ENCODE data around the gene MMP14.
"Not testable (repeated sequence)": the region's sequence is repeated elsewhere in the genome, so short reads cannot be mapped to it uniquely, and the experiment has no call there.

MMP14 gene

GRCh38 chr14:22860377-22860776 is 24.0 kb downstream of the MMP14 start:
- DNase-seq (ENCODE audit: low spot score), result not testable (repeated sequence)

GRCh38 chr14:22861651-22862050 is 25.3 kb downstream of the MMP14 start:
- DNase-seq (ENCODE audit: low spot score), result no peak

GRCh38 chr14:22864979-22865378 is 28.6 kb downstream of the MMP14 start:
- DNase-seq (ENCODE audit: low spot score), result no peak

- no peak for DNase-seq (ENCODE audit: low spot score)
Observed at GRCh38 chr14:22865424-22866405, 29.3 kb downstream of the MMP14 start.

DNA sequence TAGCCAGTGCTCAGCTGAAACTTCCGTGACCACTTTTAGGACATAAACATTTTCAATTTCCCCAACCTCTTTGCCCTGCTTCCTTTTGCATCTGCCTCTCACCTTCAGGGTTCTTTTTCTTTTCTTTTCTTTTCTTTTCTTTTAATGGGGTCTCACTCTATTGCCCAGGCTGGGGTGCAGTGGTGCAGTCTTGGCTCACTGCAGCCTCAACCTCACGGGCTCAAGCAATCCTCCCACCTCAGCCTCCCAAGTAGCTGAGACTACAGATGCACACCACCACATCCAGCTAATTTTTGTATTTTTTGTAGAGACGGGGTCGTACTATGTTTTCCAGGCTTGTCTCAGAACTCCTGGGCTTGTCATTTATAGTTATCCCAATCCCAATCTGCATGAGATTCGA is 30.5 kb downstream of the MMP14 start:
- no peak for DNase-seq (ENCODE audit: low spot score)

DNA sequence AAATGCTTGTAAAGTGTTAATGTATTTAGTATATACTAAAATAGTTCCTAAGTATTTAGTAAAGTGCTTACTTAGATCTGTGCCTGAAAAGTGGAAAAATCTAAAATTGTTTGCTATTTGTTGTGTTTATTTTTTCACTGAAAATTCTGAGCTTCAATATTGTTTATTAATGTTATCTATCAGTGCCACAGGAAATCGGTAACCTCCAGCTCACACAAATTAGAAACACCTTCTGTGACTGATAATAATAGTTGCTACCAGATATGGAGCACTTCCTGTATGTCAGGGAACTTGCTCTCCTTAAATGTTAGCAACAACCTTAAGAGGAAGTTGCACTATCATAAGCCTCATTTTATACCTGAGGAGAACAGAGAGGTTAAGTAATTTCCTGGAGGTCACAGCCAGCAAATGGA is 34.4 kb downstream of the MMP14 start:
- DNase-seq (ENCODE audit: low spot score), result no peak

DNA sequence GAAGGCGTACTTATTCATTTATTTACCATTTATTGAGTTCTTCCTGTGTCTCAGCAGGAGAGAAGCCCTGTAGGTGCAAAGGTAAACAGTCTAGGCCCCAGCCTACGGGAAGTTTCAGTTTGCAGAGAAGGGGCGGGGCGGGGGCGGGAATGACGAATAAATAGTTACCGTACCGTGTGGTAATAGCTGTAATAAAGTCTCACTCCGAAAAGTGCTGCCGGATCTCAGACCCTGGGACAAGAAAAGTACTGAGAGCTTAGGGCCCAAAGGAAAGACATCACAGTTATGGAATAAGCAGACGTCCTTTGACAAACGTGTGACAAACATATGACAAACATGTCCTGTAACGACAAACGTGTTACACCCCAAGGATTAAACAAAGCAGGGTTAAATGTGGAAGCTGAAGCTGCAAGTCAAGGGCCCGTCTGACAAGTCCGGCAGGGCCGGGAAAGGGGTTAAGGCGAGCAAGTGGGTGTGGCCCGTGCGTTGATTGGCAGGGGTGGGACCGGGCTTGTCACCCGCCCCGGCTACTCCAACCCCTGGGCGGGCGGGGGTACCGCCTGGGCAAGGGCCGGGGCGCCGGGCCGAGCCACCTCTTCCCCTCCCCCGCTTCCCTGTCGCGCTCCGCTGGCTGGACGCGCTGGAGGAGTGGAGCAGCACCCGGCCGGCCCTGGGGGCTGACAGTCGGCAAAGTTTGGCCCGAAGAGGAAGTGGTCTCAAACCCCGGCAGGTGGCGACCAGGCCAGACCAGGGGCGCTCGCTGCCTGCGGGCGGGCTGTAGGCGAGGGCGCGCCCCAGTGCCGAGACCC is 35.0 kb downstream of the MMP14 start, which contains the start of gene LRP10:
LRP10 (plus strand) TSS at position 517 of the 809 bp plus-strand sequence. CDS start 564 bp downstream, outside the sequence.
- peak; percentile 73 for DNase-seq (ENCODE audit: low spot score)

DNA sequence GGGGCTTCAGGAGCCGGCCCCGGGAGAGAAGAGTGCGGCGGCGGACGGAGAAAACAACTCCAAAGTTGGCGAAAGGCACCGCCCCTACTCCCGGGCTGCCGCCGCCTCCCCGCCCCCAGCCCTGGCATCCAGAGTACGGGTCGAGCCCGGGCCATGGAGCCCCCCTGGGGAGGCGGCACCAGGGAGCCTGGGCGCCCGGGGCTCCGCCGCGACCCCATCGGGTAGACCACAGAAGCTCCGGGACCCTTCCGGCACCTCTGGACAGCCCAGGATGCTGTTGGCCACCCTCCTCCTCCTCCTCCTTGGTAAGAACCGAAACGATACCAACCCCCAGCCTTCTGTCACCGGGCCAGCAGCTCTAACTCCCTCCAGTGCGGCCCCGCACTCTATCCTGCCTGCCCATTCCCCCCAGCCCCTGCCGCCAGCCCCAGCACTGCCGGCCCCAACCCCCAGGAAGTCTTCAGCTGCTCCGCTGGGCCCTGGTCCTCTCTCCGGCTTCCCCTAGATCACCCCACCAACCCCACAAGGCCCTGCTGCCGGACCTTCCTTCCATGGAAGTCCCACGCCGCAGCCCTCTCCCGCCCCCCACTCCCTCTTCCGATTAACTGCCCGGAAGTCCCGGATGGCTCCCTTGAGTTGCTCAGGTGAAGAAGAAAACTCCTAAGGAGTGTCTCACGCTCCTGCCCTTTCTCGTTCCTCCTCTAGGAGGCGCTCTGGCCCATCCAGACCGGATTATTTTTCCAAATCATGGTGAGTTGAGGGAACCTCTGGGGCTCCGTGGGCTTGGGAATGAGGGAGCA is 35.8 kb downstream of the MMP14 start:
- DNase-seq (ENCODE audit: low spot score), result peak; percentile 78

DNA sequence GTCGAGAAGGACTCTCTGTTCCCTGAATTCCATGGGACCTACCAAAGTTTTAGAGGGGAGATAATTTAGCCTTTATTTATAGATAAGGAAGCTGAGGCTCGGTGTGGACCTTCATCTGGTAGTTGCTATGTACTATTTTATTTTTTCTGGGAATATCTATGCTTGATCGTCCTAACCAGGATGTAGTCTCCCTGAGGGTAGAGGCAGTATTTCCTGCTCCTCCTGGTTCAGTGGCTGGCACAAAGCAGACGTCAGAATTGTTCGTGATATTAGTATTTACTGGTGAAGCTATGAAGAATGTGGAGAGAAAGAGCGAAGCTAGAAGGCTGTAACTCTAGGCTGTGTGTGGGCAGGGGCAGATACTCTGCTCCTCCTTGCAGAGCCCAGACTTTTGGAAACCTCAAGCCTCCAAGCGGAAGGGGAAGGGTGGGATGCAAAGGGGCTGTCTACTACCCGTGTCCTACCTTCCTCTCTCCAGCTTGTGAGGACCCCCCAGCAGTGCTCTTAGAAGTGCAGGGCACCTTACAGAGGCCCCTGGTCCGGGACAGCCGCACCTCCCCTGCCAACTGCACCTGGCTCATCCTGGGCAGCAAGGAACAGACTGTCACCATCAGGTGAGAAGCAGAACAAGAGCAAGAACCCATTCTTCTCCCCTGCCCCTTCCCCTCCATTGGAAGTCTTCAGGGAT is 36.6 kb downstream of the MMP14 start:
- DNase-seq (ENCODE audit: low spot score), result no peak

- no peak for DNase-seq (ENCODE audit: low spot score)
Observed at GRCh38 chr14:22875003-22875747, 38.8 kb downstream of the MMP14 start.

GRCh38 chr14:22875748-22876319 is 39.4 kb downstream of the MMP14 start:
- no peak for DNase-seq (ENCODE audit: low spot score)

DNA sequence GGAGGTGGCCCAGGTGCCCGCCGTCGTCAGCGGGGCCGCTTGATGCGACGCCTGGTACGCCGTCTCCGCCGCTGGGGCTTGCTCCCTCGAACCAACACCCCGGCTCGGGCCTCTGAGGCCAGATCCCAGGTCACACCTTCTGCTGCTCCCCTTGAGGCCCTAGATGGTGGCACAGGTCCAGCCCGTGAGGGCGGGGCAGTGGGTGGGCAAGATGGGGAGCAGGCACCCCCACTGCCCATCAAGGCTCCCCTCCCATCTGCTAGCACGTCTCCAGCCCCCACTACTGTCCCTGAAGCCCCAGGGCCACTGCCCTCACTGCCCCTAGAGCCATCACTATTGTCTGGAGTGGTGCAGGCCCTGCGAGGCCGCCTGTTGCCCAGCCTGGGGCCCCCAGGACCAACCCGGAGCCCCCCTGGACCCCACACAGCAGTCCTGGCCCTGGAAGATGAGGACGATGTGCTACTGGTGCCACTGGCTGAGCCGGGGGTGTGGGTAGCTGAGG is 40.7 kb downstream of the MMP14 start:
- no peak for DNase-seq (ENCODE audit: low spot score)

DNA sequence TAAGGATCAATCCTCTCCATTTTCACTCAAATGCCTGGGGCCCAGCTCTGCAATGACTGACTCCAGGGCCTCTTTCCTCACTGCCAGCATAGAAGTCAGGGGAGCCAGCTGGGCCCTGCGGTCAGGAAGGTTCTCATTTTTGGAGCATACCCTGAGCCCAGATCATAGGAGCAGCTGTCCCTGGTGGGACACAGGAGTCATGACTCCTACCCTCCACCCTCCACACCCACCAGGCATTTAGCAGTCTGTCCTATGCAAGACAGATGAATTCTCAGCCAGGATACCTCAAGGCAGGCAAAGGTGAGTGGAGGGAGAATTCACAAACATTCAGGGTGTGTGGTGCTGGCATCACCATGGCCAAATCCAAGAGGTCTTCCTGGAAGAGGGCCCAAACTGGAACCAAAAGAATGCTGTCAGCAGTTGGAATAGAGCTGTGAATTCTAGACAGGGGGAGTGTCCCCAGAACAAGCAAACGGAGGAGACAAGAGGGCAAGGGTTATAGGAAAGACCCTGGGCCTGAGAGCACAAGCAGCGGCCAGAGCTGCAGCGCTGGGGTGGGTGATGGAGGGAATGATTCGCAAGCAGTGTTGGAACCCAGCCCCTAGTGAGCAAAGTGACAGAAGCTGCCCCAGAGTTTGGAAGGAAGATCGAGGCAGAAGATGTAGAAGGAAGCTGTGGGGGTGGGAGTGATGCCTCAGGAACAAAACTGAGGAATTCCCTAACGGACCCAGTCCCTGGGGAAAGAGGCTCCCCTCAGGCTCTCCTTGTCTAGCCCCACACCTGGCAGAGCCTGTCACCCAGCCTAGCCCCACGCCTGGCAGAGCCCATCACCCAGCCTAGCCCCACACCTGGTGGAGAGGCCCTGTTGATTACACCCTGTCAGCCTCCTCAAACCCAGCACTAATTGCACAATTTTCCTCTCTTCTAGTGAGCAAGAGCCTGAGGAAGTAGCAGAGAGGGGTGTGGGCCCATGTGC is 42.2 kb downstream of the MMP14 start:
- DNase-seq (ENCODE audit: low spot score), result no peak

GRCh38 chr14:22882064-22882463 is 45.7 kb downstream of the MMP14 start:
- DNase-seq (ENCODE audit: low spot score), result no peak

DNA sequence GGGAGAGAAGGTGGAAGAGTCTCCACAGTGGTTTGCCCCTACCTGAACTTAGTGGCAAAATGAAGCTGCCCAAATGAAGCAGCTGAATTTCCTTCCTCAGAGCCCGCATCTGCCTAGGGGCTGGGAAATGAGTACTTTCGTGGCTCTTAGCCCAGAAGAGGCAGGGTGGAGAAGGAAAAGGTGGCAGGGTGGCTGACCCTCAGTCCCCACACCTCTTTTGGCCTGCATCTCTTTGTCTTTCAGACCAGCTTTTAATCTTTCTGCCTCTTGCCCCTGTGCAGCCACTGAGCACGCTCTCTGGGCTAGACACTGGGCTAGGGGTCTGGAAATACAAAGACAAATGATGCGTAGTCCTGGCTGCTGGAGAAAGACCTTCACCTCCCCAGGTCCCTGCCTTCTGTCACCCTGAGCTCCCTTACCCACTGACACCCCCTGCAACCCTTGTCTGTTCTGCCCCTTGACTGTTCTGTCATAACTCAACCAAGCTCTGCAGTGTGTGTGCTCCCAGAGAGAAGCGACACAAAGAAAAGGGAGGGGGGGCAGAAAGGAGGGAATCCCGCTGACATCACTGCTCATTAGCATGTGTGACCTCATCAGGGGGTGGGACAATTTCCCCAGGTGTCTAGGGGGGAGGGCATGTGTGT is 46.3 kb downstream of the MMP14 start:
- DNase-seq (ENCODE audit: low spot score), result peak; percentile 73

- DNase-seq (ENCODE audit: low spot score), result peak; percentile 45
Observed at GRCh38 chr14:22883173-22883976, 47.0 kb downstream of the MMP14 start, which contains the start of gene REM2. TSS of gene REM2 (plus strand) at chr14:22883222. CDS start at chr14:22883288, 66 bp downstream.
